GM21447 (cell line): ENCODE measurements around the gene MOB2.

ENCODE experiments used
- ATAC-seq: cut with Tn5 transposase; IDR thresholded peaks from one replicate; pipeline ENCODE4 v1.9.1; 2021; ENCODE audit not compliant: unreplicated experiment

Gene MOB2

DNA sequence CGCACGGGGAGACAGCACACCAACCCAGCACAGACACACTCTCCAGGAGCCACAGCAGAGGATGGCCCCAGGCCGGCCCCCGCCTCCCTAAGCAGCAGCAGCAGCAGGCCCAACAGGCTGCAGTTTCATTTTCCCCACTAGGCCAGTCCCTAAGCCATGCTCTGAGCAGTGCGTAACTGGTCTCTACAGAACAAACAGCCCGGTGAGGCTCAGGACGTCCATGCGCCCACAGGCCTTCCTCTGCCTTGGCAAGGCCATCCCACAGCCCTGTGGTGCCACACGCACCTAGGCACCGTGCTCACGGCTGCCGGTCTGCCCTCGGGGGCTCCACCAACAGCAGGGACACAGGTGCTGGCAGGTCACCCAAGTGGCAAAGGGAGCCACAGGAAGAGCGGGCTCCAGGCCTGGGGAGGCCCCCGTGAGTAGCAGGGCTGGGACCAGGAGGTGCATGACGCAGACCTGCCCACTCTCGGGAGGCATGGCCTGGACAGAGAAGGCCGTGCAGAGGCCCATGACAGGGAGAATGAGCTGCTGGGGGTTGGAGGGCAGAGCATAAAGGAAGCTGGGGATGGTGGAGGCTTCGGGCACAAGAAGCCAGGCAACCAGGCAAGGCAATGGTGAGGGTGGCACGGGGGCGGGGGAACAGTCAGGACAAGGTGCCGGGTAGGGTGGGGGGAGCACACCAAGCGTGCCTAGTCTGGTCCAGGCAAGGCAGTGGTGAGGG, 1.4 kb upstream of the MOB2 start:
- no peak for ATAC-seq

- ATAC-seq = no peak
Observed at GRCh38 chr11:1487091-1487850, 692 bp upstream of the MOB2 start.

- ATAC-seq = no peak
Observed at GRCh38 chr11:1485504-1485885, 1.1 kb downstream of the MOB2 start.

- no peak for ATAC-seq
Observed at GRCh38 chr11:1484695-1485503, 1.7 kb downstream of the MOB2 start.

- no peak for ATAC-seq
Observed at GRCh38 chr11:1484061-1484671, 2.4 kb downstream of the MOB2 start.

GRCh38 chr11:1483445-1483961, 3.1 kb downstream of the MOB2 start:
- no peak for ATAC-seq

DNA sequence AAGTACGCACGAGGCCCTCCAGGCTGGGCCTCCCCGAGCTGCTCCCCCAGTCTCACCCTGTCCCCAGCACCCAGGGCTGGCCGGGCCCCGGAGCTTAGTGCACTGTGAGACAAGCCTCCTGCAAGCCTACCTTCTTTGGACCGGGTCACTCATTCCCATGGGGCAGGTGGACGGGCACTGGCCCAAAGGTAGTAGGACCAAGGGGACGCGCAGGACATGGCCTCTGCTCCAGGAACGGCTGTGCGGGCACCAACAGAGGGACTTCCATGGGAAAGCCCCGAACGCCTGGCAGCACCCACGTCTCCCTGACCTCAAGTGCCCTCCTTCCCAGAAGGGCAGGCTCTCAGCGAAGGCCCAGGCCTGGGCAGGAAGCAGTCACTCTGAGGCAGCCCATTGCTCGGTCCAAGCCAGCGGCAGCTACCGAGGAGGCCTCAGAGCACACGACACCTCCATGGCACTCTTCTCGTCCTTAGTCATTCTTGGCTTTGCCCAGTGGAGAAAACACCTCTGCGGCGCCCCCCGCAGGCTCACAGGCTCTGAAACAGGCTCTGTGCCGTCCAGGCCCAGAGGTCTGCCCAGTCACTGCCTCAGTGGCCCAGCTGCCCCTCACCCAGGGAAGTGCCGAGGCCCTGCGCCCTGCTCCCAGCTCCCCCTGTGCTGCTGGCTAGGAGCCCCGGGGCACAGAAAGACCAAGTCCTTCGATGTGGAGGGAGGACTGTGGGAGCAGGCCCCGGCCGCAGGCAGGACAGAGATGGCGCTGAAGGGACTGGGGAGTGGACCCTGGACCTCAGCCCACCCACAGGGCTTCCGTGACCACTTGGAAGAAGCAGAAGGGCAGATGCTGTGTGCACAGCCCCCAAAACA, 3.8 kb downstream of the MOB2 start:
- no peak for ATAC-seq

GRCh38 chr11:1481861-1482441, 4.6 kb downstream of the MOB2 start:
- ATAC-seq = no peak

- no peak for ATAC-seq
Observed at GRCh38 chr11:1481483-1481825, 5.1 kb downstream of the MOB2 start.

DNA sequence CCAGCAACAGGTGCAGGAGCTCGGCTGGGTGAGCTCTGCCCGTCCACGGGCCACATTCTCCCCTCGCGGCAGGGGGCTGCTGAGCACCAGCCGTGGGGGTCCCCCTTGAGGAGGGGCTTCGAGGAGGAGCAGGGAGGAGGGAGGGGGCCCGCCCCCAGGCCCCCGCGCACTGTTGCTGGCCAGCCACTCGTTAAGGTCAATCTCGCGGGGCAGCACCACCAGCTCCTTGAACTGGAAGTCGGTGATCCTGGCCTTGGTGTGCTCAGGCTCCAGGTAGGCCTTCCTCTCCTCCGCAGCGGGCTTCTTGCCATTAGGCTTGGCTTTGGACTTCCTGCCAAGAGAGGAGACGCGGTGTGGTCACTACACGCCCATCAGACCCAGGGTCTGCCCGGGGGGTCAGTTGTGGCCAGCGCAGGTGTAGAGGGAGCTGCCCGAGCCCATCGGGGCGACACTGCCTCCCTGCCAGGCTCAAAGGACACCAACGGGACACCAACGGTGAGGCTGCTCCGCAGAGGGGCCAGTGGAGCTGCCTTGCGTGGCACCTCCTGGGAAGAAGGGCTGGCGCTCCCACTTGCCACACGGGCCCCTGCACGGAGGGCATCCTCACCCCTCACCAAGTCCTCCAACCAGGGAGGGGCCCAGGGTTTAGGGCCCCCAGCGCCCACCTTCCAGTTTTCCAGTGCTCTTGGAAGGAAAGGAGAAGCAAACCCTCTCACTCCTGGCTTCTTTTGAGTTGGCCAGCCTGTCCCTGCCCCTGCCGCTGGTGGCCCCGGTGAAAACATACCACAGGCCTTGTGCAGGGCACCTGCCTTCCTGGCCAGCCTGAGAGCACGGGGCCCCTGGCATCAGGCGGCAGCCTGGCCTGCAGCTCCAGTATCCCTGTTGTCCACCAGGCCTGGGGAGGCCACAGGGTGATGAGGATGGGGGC, 5.8 kb downstream of the MOB2 start:
- ATAC-seq = no peak

DNA sequence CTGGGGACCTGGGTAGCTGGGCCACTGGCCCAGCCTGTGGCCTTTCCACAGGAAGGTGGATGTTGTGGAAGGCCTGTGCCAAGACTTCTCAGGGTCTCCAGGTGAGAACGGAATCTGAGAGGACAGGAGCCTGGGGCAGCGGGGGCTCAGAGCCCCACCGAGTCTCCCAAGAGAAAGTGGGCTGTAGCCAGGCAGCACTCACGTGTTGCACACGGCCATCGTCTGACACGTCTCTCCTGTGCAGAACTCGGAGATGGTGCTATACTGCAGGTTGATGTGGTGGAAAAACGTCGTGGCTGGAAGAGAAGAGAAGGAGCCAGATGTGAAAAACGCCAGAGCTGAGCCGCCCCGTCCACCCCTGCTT, 6.4 kb downstream of the MOB2 start:
- no peak for ATAC-seq

DNA sequence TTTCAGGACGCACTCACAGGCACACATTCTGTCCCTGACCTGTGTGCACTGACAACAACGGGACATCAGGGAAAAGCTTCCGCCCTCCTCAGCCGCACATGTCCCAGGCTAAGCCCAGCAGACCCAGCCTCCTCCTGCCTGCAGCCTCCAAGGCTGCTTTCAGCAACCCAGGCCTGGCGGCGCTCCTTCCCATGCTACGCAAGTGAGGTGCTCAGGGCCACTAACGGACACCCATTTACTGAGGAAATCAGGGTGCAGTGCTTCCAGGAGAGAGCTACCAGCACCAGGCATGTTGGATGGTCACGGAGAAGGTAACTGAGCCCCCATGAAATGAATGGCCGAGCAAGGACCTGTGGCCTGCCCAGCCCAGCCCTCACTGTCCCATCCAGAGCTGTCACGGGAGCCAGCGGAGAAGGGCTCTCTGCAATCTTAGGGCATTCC, 6.9 kb downstream of the MOB2 start:
- ATAC-seq = no peak

DNA sequence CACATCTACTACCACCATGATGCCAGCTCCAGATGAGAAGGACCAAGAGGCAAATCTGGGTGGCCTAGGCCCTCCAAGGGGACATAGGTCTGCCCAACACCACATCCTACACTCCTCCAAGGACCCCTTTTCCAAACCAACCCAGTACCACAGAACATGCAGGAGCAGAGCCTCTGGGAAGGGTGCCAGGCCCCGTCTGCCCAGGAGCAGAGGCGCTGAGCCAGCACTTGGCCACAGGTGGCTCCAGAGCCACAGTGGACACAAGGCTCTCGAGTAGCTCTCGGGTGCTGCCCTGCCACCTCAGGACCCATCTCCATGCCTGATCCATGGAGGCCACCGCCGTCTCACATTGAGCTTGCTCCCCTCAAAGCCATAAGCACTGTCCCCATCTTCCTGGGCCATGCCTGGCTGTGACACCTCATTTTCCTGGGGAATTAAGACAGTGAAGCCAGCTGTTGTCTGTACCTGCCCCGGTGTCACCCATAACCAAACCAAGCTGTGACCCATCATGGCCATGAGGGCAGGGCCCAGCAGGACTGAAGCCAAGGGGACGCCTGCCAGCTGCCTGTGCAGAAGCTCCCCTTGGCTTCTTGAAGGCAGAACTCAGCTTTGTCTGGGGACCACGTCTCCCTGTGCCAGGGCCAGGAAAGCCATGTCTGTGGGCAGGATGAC, 7.4 kb downstream of the MOB2 start:
- no peak for ATAC-seq

DNA sequence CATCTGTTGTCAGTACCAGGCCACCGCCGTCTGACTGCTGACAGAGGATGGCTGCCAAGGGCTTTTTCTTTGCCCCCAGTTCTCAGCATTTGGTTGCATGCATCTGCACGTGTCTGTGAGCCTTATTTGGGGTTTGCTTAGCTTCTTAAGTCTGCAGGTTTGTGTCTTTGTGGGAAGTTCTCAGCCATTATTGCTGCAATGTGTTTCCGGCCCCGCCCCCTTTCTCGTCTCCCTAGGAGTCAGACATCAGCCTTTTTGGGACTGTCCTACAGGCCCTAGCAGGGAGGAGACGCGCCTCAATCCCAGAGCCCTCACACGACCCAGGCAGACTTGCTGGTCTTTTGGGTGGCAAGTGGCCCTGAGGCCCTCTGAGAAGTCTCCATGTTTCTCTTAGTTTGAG, 8.0 kb downstream of the MOB2 start:
- no peak for ATAC-seq

DNA sequence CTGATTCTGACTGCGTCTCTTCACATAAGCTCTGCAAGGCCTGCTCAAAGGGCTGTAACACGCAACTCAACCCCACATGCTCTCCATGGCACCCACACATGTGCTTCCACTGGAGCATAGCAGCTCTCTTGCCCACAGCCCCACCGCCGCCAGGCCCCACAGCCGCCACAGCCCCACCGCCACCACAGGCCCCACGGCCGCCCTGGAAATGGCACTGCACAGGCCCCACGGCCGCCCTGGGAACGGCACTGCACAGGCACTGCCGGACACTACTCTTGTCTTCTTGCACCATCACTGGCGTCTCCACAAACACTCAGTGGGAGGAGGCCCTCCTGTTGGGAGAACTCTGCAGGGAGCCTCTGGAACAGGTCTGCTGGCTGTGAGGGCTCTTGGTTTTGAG, 8.6 kb downstream of the MOB2 start:
- no peak for ATAC-seq

DNA sequence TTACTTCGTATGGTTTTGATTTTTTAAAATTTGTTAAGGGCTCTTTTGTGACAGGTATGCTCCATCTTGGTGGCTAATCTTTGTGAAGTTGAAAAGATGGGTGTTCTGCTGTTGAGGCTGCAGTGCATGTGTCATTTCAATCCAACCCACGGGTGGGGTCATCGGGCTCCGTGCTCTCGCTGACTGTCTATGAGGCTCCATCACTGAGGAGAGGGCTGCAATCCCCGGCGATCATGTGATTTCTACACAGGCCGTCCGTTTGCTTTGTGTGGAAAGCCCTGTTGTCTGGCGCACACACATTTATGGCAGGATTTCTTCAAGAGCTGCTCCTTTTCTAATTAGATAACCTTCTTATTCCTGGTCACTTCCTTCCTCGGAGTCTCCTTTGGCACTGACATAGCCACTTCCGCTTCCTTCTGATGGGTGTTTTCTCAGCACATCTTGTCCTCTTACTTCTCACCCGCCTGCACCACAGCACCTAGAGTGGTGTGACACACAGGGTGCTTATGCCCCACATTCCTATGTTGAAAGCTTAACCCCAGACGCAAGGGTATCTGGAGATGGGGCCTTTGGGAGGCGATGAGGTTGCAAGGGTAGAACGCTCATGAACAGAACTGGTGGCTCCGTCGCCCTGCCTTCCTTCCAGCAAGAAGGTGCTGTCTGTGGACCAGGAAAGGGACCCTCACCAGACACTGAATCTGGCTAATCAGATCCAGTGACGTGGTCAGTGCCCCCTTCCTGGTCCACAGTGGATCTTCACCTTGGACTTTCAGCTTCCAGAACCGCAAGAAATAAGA, 9.4 kb downstream of the MOB2 start:
- no peak for ATAC-seq

- no peak for ATAC-seq
Observed at GRCh38 chr11:1475841-1476240, 10.7 kb downstream of the MOB2 start.

- ATAC-seq = no peak
Observed at GRCh38 chr11:1473786-1474185, 12.8 kb downstream of the MOB2 start.
